Fibroblast of villous mesenchyme (primary cell): ENCODE measurements around the gene ADAMTS2. TPM values are rescaled to one million over a fixed set of nuclear protein-coding genes. Genes with fewer than 3 reads are reported as not detected.

Experiments
- DNase-seq: peaks from one replicate; pipeline ENCODE4 v3.0.0-alpha.2; 2010; ENCODE audit warnings: low read depth
- H3K4me3 ChIP-seq: 2 replicates; pipeline ENCODE4 v1.5.1; 2011; ENCODE audit warnings: low read depth, mild to moderate bottlenecking, low read length
- total RNA-seq: library from RNA; depleted of rRNA; stranded (reverse); fragments of >200 nt; gene quantifications from 2 replicates; pipeline ENCODE4 v1.2.3, GENCODE V29; 2012
- TF ChIP-seq, protein P1 (sequence below): IDR thresholded peaks from 2 replicates; pipeline ENCODE4 v1.5.1; 2012; ENCODE audit warnings: low read depth, mild to moderate bottlenecking, low read length; ENCODE audit not compliant: insufficient read depth

The ADAMTS2 gene
- total RNA-seq, 1 donor, result 30.2 TPM

- H3K4me3 ChIP-seq, result no peak overlapping the region
- TF ChIP-seq, protein P1, sequence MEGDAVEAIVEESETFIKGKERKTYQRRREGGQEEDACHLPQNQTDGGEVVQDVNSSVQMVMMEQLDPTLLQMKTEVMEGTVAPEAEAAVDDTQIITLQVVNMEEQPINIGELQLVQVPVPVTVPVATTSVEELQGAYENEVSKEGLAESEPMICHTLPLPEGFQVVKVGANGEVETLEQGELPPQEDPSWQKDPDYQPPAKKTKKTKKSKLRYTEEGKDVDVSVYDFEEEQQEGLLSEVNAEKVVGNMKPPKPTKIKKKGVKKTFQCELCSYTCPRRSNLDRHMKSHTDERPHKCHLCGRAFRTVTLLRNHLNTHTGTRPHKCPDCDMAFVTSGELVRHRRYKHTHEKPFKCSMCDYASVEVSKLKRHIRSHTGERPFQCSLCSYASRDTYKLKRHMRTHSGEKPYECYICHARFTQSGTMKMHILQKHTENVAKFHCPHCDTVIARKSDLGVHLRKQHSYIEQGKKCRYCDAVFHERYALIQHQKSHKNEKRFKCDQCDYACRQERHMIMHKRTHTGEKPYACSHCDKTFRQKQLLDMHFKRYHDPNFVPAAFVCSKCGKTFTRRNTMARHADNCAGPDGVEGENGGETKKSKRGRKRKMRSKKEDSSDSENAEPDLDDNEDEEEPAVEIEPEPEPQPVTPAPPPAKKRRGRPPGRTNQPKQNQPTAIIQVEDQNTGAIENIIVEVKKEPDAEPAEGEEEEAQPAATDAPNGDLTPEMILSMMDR, result no peak
- no peak for DNase-seq
Measured at GRCh38 chr5:179135441-179136215, 209.6 kb downstream of the ADAMTS2 start.

- H3K4me3 ChIP-seq, result no peak overlapping the region
- TF ChIP-seq, protein P1, result no peak
- DNase-seq, result no peak
Measured at GRCh38 chr5:179135006-179135405, 210.3 kb downstream of the ADAMTS2 start.

DNA sequence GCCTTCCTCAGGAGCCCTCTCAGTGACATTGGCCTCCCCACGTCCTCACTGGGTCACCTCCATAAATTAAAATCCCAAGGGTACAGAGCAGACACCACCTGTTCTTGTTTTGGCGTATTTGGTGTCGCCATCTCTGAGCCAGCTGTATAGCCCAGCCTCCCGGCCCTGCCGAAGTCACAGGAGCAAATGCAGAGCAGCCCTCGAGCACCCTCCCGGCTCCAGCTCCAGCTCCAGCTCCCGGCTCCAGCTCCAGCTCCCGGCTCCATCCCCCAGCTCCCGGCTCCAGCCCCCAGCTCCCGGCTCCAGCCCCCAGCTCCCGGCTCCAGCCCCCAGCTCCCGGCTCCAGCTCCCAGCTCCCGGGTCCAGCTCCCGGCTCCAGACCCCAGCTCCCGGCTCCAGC is 210.8 kb downstream of the ADAMTS2 start:
- H3K4me3 ChIP-seq, result no peak overlapping the region
- TF ChIP-seq, protein P1, result no peak
- DNase-seq, result no peak

DNA sequence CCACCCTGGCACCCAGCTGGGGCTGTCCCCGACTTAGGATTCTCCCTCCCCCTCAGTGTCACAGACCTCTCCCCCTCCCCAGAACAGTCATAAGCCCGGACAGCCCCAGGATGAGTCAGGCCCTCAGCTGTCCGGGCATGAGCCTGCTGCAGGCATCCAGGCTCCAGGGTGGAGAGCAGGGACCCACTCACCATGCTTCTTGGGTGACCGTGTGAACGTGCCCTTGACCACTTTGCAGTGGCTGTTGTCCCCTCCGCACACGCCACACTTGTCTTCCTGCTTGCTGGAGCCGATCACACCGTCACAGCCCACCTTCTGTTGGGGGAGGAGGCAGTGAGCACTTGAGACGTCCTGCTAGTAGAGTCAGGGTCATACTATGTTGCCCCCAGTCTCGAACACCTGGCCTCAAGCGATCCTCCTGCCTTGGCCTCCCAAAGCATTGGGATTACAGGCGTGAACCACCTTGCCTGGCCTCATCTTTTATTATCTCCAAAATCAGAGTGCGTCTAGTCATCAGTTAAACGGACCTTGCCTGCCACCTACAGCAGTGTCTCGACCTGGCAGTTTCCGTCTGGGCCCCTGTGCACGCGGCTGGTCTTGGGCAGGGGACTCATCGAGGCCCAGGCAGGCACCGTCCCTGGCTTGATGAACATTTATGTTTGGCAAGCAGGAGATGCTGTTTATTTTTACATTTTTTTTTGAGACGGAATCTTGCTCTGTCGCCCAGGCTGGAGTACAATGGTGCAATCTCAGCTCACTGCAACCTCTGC is 212.5 kb downstream of the ADAMTS2 start:
- H3K4me3 ChIP-seq, result no peak overlapping the region
- TF ChIP-seq, protein P1, result no peak
- DNase-seq, result no peak

DNA sequence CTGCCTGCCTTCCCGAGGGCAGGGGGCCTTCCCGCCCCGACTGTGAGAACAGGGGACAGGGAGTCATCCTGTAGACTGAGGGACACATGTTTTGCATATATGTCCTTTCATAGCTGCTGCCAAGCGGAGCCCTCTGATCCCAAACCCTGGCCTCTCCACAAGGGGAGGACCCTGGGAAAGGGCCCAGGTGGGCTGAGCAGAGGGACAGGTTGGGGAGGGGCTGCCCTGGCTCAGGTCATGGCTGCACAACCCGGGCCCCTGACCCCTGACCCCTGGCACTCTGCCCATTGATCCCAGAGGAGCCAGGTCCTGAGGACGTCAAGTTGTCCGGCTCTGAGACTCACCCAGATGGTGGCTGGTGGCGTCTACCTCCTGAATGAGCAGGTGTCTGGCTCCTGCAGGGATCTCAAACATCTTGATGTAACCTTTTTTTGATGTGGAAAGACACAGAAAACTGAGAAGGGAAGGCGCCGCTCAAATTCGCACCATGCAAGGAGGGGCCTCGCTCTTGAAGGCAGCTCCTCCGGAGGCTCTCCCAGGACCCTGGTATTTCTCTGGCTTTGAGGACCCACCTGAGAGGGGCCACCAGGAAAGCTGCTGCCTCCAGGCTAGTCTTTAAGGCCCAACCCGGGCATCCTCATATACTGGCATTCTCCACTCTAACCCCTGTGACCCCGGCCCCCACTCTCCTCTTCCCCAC is 213.2 kb downstream of the ADAMTS2 start:
- no peak overlapping the region for H3K4me3 ChIP-seq
- TF ChIP-seq, protein P1, result no peak
- DNase-seq, result no peak

DNA sequence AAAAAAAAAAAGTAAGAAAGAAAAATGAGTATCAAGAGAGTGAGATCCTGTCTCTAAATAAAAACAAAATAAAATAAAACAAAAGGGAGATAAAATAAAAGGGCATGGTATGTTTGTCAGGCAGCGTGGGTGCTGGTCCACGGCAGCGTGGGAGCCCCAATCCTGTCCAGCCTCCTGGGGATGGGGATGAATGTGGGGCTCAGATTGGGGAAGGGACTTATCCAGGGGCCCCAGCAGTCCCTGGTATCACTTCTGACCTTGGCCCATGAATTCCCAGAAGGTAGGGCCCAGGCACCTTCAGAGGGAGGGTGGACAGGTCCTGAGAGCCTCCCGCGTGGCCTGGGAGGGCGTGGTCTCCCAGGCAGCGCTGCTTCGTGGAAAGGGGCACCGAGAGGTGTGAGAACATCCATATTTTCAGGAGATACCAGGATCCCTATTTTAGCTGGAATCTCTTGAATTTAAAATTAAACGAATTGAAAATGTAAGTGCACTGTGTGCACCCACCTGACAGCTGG is 213.9 kb downstream of the ADAMTS2 start:
- H3K4me3 ChIP-seq, result no peak overlapping the region
- TF ChIP-seq, protein P1, result no peak
- no peak for DNase-seq
